H1 (cell line): ENCODE data around the gene ARMC5. TPM values are rescaled to one million over a fixed set of nuclear protein-coding genes. Genes with fewer than 3 reads are reported as not detected.

Experiments
- CTCF ChIA-PET: fragments of 300-600 bp; sonication (Branson Sonifier 250); formaldehyde crosslinking; loops from one replicate; lab custom pipeline; 2021; ENCODE audit not compliant: partially characterized antibody; lab: Charles Lee
- POLR2A ChIA-PET: fragments of 300-600 bp; sonication (Branson Sonifier 250); formaldehyde crosslinking; loops from one replicate; lab custom pipeline; 2021; ENCODE audit warnings: inconsistent platforms; ENCODE audit not compliant: partially characterized antibody; lab: Charles Lee
- DNase-seq, 2 experiments: peaks; one replicate each; pipeline versions ENCODE4 v3.0.0 to v3.0.0-alpha.2; 2010 to 2022; ENCODE audit warnings: low spot score in 2 of 2, low read depth in 1 of 2, mixed read lengths in 1 of 2
- FAIRE-seq: peaks from 2 replicates; lab custom pipeline; 2011; peaks lifted over from hg19 to GRCh38; lab: Jason Lieb, UNC
- H2AFZ ChIP-seq: 2 replicates; pipeline ENCODE4 v1.8.1; 2012; ENCODE audit warnings: low read length, inconsistent platforms
- H2AK5ac ChIP-seq: 2 replicates; pipeline ENCODE4 v1.6.1; 2013; ENCODE audit warnings: low read depth, low read length
- H2BK120ac ChIP-seq: replicated peaks from 2 replicates; pipeline ENCODE3; 2013; ENCODE audit warnings: low read depth, low read length, inconsistent platforms
- H2BK12ac ChIP-seq: 2 replicates; pipeline ENCODE4 v1.6.1; 2013; ENCODE audit warnings: low read depth, low read length
- H2BK15ac ChIP-seq: 2 replicates; pipeline ENCODE4 v1.6.1; 2013; ENCODE audit warnings: low read length
- H2BK20ac ChIP-seq: 2 replicates; pipeline ENCODE4 v1.6.1; 2013; ENCODE audit warnings: low read length
- H2BK5ac ChIP-seq: 2 replicates; pipeline ENCODE4 v1.6.1; 2013; ENCODE audit warnings: low read depth, low read length
- H3K14ac ChIP-seq: 2 replicates; pipeline ENCODE4 v1.6.1; 2013; ENCODE audit warnings: inconsistent platforms; ENCODE audit not compliant: insufficient read length
- H3K18ac ChIP-seq: 2 replicates; pipeline ENCODE4 v1.6.1; 2013; ENCODE audit warnings: low read length; ENCODE audit errors: extremely low read depth
- H3K23ac ChIP-seq: 2 replicates; pipeline ENCODE4 v1.6.1; 2013; ENCODE audit warnings: inconsistent platforms; ENCODE audit not compliant: insufficient read length
- H3K23me2 ChIP-seq: 2 replicates; pipeline ENCODE4 v1.6.1; 2013; ENCODE audit warnings: low read depth, low read length
- H3K27ac ChIP-seq: 2 replicates; pipeline ENCODE4 v1.6.1; 2011; ENCODE audit warnings: low read depth, low read length, inconsistent platforms
- H3K27me3 ChIP-seq, 4 experiments: replicated peaks in 1 of 4; 1 replicate in 1 of 4; 2 replicates in 3 of 4; pipeline versions ENCODE4 v1.6.1 to v1.8.1; 2011 to 2013; ENCODE audit warnings: low read length in 3 of 4, mild to moderate bottlenecking in 3 of 4, inconsistent platforms in 2 of 4, mixed read lengths in 2 of 4, moderate library complexity in 1 of 4; ENCODE audit not compliant: control insufficient read depth in 3 of 4, insufficient read depth in 3 of 4; ENCODE audit errors: extremely low read depth in 1 of 4
- H3K36me3 ChIP-seq, 4 experiments: 2 replicates each; pipeline versions ENCODE4 v1.6.1 to v1.8.1; 2011 to 2013; ENCODE audit warnings: mild to moderate bottlenecking in 4 of 4, low read length in 3 of 4, moderate library complexity in 2 of 4, control low read depth in 1 of 4, inconsistent platforms in 1 of 4; ENCODE audit not compliant: insufficient read depth in 4 of 4, control insufficient read depth in 2 of 4
- H3K4ac ChIP-seq: replicated peaks from 2 replicates; pipeline ENCODE3; 2013; ENCODE audit warnings: low read length, low read depth, mixed read lengths, inconsistent platforms; ENCODE audit not compliant: insufficient read length
- H3K4me1 ChIP-seq, 4 experiments: replicated peaks in 1 of 4; 1 replicate in 1 of 4; 2 replicates in 3 of 4; pipeline versions ENCODE4 v1.6.1 to v1.8.1; 2011 to 2013; ENCODE audit warnings: low read length in 3 of 4, inconsistent platforms in 2 of 4, mixed read lengths in 1 of 4; ENCODE audit not compliant: insufficient read depth in 4 of 4, control insufficient read depth in 3 of 4
- H3K4me2 ChIP-seq, 2 experiments: 2 replicates each; pipeline versions ENCODE4 v1.6.1 to v1.8.1; 2011 to 2013; ENCODE audit warnings: low read depth in 2 of 2, low read length in 2 of 2, control low read depth in 1 of 2, inconsistent platforms in 1 of 2, mild to moderate bottlenecking in 1 of 2; ENCODE audit not compliant: insufficient read depth in 1 of 2
- H3K4me3 ChIP-seq, 4 experiments: fragments of 200-600, 300-600 bp in 1 of 4; sonication (generic), shearing (Covaris generic), sonication (Bioruptor Twin) in 1 of 4; 2 replicates each; pipeline versions ENCODE4 v1.5.1 to v1.8.1; 2011 to 2016; ENCODE audit warnings: low read length in 4 of 4, low read depth in 3 of 4, control low read depth in 2 of 4, inconsistent platforms in 2 of 4, mild to moderate bottlenecking in 2 of 4, mixed read lengths in 1 of 4, moderate library complexity in 1 of 4; ENCODE audit not compliant: insufficient read depth in 2 of 4; ENCODE audit errors: extremely low read depth in 1 of 4
- H3K56ac ChIP-seq: replicated peaks from 2 replicates; pipeline ENCODE3; 2013; ENCODE audit warnings: low read depth, mild to moderate bottlenecking, mixed read lengths, low read length, inconsistent platforms; ENCODE audit not compliant: insufficient read length
- H3K79me1 ChIP-seq: 2 replicates; pipeline ENCODE4 v1.6.1; 2013; ENCODE audit warnings: low read depth, low read length, control low read depth
- H3K79me2 ChIP-seq, 2 experiments: 2 replicates each; pipeline versions ENCODE4 v1.6.1 to v1.8.1; 2012 to 2013; ENCODE audit warnings: low read length in 2 of 2, mild to moderate bottlenecking in 2 of 2, inconsistent platforms in 1 of 2; ENCODE audit not compliant: insufficient read depth in 2 of 2, control insufficient read depth in 1 of 2
- H3K9ac ChIP-seq, 4 experiments: replicated peaks in 1 of 4; 1 replicate in 1 of 4; 2 replicates in 3 of 4; pipeline versions ENCODE4 v1.6.1 to v1.8.1; 2011 to 2013; ENCODE audit warnings: low read depth in 3 of 4, low read length in 3 of 4, control low read depth in 2 of 4, mild to moderate bottlenecking in 2 of 4, moderate library complexity in 2 of 4, inconsistent platforms in 1 of 4; ENCODE audit errors: extremely low read depth in 1 of 4
- H3K9me3 ChIP-seq, 2 experiments: 2 replicates each; pipeline versions ENCODE4 v1.6.1 to v1.8.1; 2012 to 2013; ENCODE audit warnings: mild to moderate bottlenecking in 2 of 2, moderate library complexity in 2 of 2, control low read depth in 1 of 2, inconsistent platforms in 1 of 2, low read depth in 1 of 2, low read length in 1 of 2, mixed read lengths in 1 of 2; ENCODE audit not compliant: insufficient read depth in 2 of 2
- H4K20me1 ChIP-seq, 2 experiments: replicated peaks in 1 of 2; 2 replicates each; pipeline versions ENCODE3 to v1.8.1; 2011 to 2013; ENCODE audit warnings: inconsistent platforms in 2 of 2, low read length in 2 of 2, mild to moderate bottlenecking in 1 of 2; ENCODE audit not compliant: insufficient read depth in 2 of 2, control insufficient read depth in 1 of 2
- H4K5ac ChIP-seq: 2 replicates; pipeline ENCODE4 v1.6.1; 2013; ENCODE audit warnings: low read length, low read depth, mixed read lengths, inconsistent platforms; ENCODE audit not compliant: insufficient read length
- H4K8ac ChIP-seq: 2 replicates; pipeline ENCODE4 v1.8.0; 2013; ENCODE audit warnings: mild to moderate bottlenecking, moderate library complexity, low read length, inconsistent platforms; ENCODE audit not compliant: insufficient read depth; ENCODE audit errors: extremely low read depth
- H4K91ac ChIP-seq: replicated peaks from 2 replicates; pipeline ENCODE3; 2013; ENCODE audit warnings: low read length, mixed read lengths, inconsistent platforms; ENCODE audit not compliant: insufficient read length
- ASH2L ChIP-seq: fragments of 200-600, 300-600 bp; sonication (generic); IDR thresholded peaks from one replicate; pipeline ENCODE4 v1.7.1; 2017; ENCODE audit warnings: low read length
- BACH1 ChIP-seq: IDR thresholded peaks from 2 replicates; pipeline ENCODE4 v1.6.1; 2012; ENCODE audit warnings: low read length, improper control_type of control experiment
- CBX5 ChIP-seq: fragments of 300-800, 300-1000 bp; sonication (generic); IDR thresholded peaks from 2 replicates; pipeline ENCODE4 v1.7.1; 2016; ENCODE audit warnings: antibody characterized with exemption, low read length, low read depth
- CHD1 ChIP-seq: IDR thresholded peaks from 2 replicates; pipeline ENCODE4 v1.6.1; 2012; ENCODE audit warnings: low read depth, low read length, improper control_type of control experiment
- E2F6 ChIP-seq: IDR thresholded peaks from 2 replicates; pipeline ENCODE4 v1.6.1; 2012; ENCODE audit warnings: inconsistent platforms
- KDM5A ChIP-seq: fragments of 200-600 bp; IDR thresholded peaks from 2 replicates; pipeline ENCODE4 v1.7.1; 2012; ENCODE audit warnings: mild to moderate bottlenecking, low read length, inconsistent platforms, mixed read lengths
- MAFK ChIP-seq: IDR thresholded peaks from 2 replicates; pipeline ENCODE4 v1.6.1; 2012; ENCODE audit warnings: low read depth, mild to moderate bottlenecking, improper control_type of control experiment, low read length
- NANOG ChIP-seq: IDR thresholded peaks from 2 replicates; pipeline ENCODE4 v1.6.1; 2011; ENCODE audit warnings: low read length, low read depth, mild to moderate bottlenecking, inconsistent platforms; ENCODE audit not compliant: insufficient read depth, poor library complexity, severe bottlenecking
- NRF1 ChIP-seq: IDR thresholded peaks from 2 replicates; pipeline ENCODE4 v1.6.1; 2011; ENCODE audit warnings: mild to moderate bottlenecking, low read depth, low read length, improper control_type of control experiment
- POLR2AphosphoS5 ChIP-seq: IDR thresholded peaks from 2 replicates; pipeline ENCODE4 v1.6.1; 2011; ENCODE audit warnings: low read depth, low read length
- RBBP5 ChIP-seq: IDR thresholded peaks from 2 replicates; pipeline ENCODE4 v1.7.1; 2012; ENCODE audit warnings: low read depth, mild to moderate bottlenecking, inconsistent platforms, low read length, moderate library complexity, borderline replicate concordance
- SUZ12 ChIP-seq: fragments of 200-600 bp; sonication (generic); IDR thresholded peaks from 2 replicates; pipeline ENCODE4 v1.6.1; 2012; ENCODE audit warnings: mild to moderate bottlenecking, inconsistent platforms, low read length, moderate library complexity, mixed read lengths
- TAF7 ChIP-seq: optimal IDR thresholded peaks from 2 replicates; pipeline ENCODE3; 2011; ENCODE audit warnings: low read depth, mild to moderate bottlenecking, inconsistent platforms, low read length, moderate library complexity, borderline replicate concordance
- TEAD4 ChIP-seq: IDR thresholded peaks from 2 replicates; pipeline ENCODE4 v1.6.1; 2012; ENCODE audit warnings: low read depth, low read length, inconsistent platforms, mixed read lengths
- WGBS, 2 experiments: shearing (Covaris generic) in 1 of 2; methylation state at CpG; one replicate each; pipeline versions ENCODE4 v1.1.6 to v1.1.7; 2013 to 2015; ENCODE audit warnings: low lambda C conversion rate in 2 of 2, mixed read lengths in 2 of 2, inconsistent platforms in 1 of 2, low coverage in 1 of 2, missing lambda C conversion rate in 1 of 2; ENCODE audit not compliant: insufficient replicate concordance in 2 of 2, insufficient coverage in 1 of 2, insufficient read length in 1 of 2; ENCODE audit errors: extremely low coverage in 1 of 2, missing lambda C conversion rate in 1 of 2; 5-methylcytosine and 5-hydroxymethylcytosine counted together
- polyA plus RNA-seq, 7 experiments: library from polyadenylated mRNA; depleted of rRNA in 3 of 7; stranded (reverse) in 5 of 7; unstranded in 2 of 7; fragments of >200 nt in 5 of 7; fragments of 200-250 nt in 2 of 7; gene quantifications; 1 replicate in 5 of 7; 2 replicates in 1 of 7; 4 replicates in 1 of 7; pipeline versions ENCODE4 v1.2.1 to v1.2.3, GENCODE V29; 2011 to 2013; ENCODE audit warnings: missing spikeins in 2 of 7, mixed read lengths in 2 of 7
- total RNA-seq: library from RNA; stranded (reverse); fragmentation: NEBNext Ultra II Directional; extraction: Animal tissue kit (Norgen Biotek cat#: 25700); gene quantifications from 2 replicates; pipeline ENCODE4 v1.2.1, GENCODE V29; 2021

The ARMC5 gene
- total and polyA plus RNA-seq, 2 of the 8 experiments (the other 6 are each of a cell fraction or from before 2014, with no cell fraction given) = 7.8 to 8.7 TPM

GRCh38 chr16:31470615-31471014 lies 11.3 kb downstream of the ARMC5 start:
- no peak overlapping the region for H2BK120ac ChIP-seq
- no peaks in the 10 kb centered on the region for H3K79me2 ChIP-seq
- H3K23ac ChIP-seq = no peak overlapping the region
- no peak overlapping the region for H3K56ac ChIP-seq
- H3K4me3 ChIP-seq = no peak overlapping the region
- no peaks in the 10 kb centered on the region for H3K9me3 ChIP-seq
- no peak overlapping the region for H4K91ac ChIP-seq
- H3K27ac ChIP-seq = no peak overlapping the region
- H4K8ac ChIP-seq = no peak overlapping the region
- DNase-seq (no peak), FAIRE-seq (no peak)
- no peak overlapping the region for H2AK5ac ChIP-seq
- POLR2A ChIA-PET = interaction anchor here (1.3 kb wide), 1 partner anchor 11 kb away, joined by 5 read pairs; the partner anchor contains the start of gene ARMC5
- H2BK15ac ChIP-seq = no peak overlapping the region
- no peak overlapping the region for H3K9ac ChIP-seq
- H2BK12ac ChIP-seq = no peak overlapping the region
- peak overlapping the region in 1 of 2 experiments; percentile 67; a peak in 1 of 4 replicates for H3K4me2 ChIP-seq
- H3K4ac ChIP-seq = no peak overlapping the region
- H3K4me1 ChIP-seq = peaks cover 0 to 6% (median 2%) of the 10 kb centered on the region in 4 experiments; a peak in 4 of 7 replicates
- H2AFZ ChIP-seq = no peak overlapping the region
- WGBS, 2 experiments = 82% methylated on average over 2 of the region's 3 CpGs; no CpG with 5 or more reads in 1 of the 2 experiments
- no peak overlapping the region for H2BK5ac ChIP-seq
- peaks cover 2 to 29% (median 26%) of the 10 kb centered on the region in 4 experiments for H3K27me3 ChIP-seq
- H3K36me3 ChIP-seq = no peaks in the 10 kb centered on the region; a peak in 1 of 8 replicates
- no peak overlapping the region for H3K18ac ChIP-seq
- no peak overlapping the region for H2BK20ac ChIP-seq
- no peaks in the 10 kb centered on the region for H3K79me1 ChIP-seq
- peaks cover 0 to 3% of the 10 kb centered on the region in 2 experiments for H4K20me1 ChIP-seq
- H4K5ac ChIP-seq = no peak overlapping the region
- peaks cover 5% of the 10 kb centered on the region; the same call in 1 of the 2 replicates for H3K23me2 ChIP-seq
- CTCF ChIA-PET = interaction anchor here (1.4 kb wide), 1 partner anchor 10 kb away, joined by 10 read pairs; no protein-coding TSS in a partner anchor
- no peak overlapping the region for H3K14ac ChIP-seq
- no peak for TF ChIP-seq BACH1
- TF ChIP-seq E2F6 = no peak
- no peak for TF ChIP-seq RBBP5
- no peak for TF ChIP-seq POLR2AphosphoS5
- TF ChIP-seq TAF7 = no peak
- no peak for TF ChIP-seq KDM5A
- TF ChIP-seq NANOG = no peak
- TF ChIP-seq NRF1 = no peak
- TF ChIP-seq CBX5 = no peak
- no peak for TF ChIP-seq CHD1
- no peak for TF ChIP-seq SUZ12
- no peak for TF ChIP-seq ASH2L
- TF ChIP-seq TEAD4 = no peak
- TF ChIP-seq MAFK = no peak
